Stomach (tissue), 4 donors: Measurements from ENCODE around the gene ELOVL1.

Experiments used
- POLR2A ChIP-seq, 4 donors: fragments of 450-650 bp; IDR thresholded peaks; one replicate each; pipeline ENCODE4 v1.6.1; 2016; ENCODE audit warnings: antibody characterized with exemption in 4 of 4, control low read depth in 2 of 4, mild to moderate bottlenecking in 1 of 4, moderate library complexity in 1 of 4
- TF ChIP-seq, protein P1 (sequence below), 7 experiments: fragments of 450-650 bp in 4 of 7; fragments of 200-600 bp in 3 of 7; sonication (generic) in 3 of 7; IDR thresholded peaks; one replicate each; pipeline ENCODE4 v1.5.1; 2016 to 2019; ENCODE audit warnings: antibody characterized with exemption in 7 of 7, control low read depth in 2 of 7, mild to moderate bottlenecking in 1 of 7

DNA sequence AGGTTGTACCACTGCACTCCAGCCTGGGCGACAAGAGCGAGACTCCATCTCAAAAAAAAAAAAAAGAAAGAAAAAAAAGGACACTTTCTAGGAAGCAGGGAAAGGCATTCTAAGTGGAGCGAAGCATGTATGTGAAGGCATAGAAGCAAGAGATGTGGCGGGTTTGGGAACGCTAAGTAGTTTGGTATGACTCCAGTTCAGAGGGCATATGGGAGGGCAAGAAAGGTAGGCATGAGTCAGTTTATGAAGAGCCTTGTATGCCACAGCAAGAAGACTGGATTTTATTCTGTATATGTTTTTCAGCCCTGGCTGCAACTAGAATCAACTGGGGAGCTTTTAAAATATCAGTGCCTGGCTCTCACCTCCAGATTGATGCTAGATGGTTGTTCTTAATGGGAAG lies 4.4 kb upstream of the ELOVL1 start:
- TF ChIP-seq, protein P1, sequence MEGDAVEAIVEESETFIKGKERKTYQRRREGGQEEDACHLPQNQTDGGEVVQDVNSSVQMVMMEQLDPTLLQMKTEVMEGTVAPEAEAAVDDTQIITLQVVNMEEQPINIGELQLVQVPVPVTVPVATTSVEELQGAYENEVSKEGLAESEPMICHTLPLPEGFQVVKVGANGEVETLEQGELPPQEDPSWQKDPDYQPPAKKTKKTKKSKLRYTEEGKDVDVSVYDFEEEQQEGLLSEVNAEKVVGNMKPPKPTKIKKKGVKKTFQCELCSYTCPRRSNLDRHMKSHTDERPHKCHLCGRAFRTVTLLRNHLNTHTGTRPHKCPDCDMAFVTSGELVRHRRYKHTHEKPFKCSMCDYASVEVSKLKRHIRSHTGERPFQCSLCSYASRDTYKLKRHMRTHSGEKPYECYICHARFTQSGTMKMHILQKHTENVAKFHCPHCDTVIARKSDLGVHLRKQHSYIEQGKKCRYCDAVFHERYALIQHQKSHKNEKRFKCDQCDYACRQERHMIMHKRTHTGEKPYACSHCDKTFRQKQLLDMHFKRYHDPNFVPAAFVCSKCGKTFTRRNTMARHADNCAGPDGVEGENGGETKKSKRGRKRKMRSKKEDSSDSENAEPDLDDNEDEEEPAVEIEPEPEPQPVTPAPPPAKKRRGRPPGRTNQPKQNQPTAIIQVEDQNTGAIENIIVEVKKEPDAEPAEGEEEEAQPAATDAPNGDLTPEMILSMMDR (IDR thresholded peaks at IDR 0.05), result no peak
- no peak for TF ChIP-seq POLR2A (IDR thresholded peaks at IDR 0.05)
